ENCODE measurements around the gene RAPGEF2.

Gene RAPGEF2

GRCh38 chr4:159224408-159224807 is 121.5 kb downstream of the RAPGEF2 start:
- DNase-seq (ENCODE audit: low read depth), result no peak

GRCh38 chr4:159227378-159227777 is 124.5 kb downstream of the RAPGEF2 start:
- DNase-seq (ENCODE audit: low read depth), result no peak
- no peak overlapping the region for H3K4me3 ChIP-seq (ENCODE audit: low read depth, low read length)
- TF ChIP-seq CTCF (IDR thresholded peaks at IDR 0.05; ENCODE audit: low read depth, low read length) (no peak), MYC (IDR thresholded peaks at IDR 0.05; ENCODE audit: low read depth, low read length) (no peak), POLR2A (IDR thresholded peaks at IDR 0.05; ENCODE audit: extremely low read depth, insufficient read length) (no peak)

More at GRCh38 chr4:159224408-159224807, 121.5 kb downstream of the RAPGEF2 start:
- H3K4me3 ChIP-seq (ENCODE audit: low read depth, low read length), result no peak overlapping the region
- TF ChIP-seq MYC (IDR thresholded peaks at IDR 0.05; ENCODE audit: low read depth, low read length) (no peak), MAX (IDR thresholded peaks at IDR 0.05; ENCODE audit: low read depth, low read length) (no peak), POLR2A (IDR thresholded peaks at IDR 0.05; ENCODE audit: extremely low read depth, insufficient read length) (no peak), CTCF (IDR thresholded peaks at IDR 0.05; ENCODE audit: low read depth, low read length) (no peak)

- no peak overlapping the region for H3K4me3 ChIP-seq (ENCODE audit: low read depth, low read length)
- DNase-seq (ENCODE audit: low read depth), result no peak
- TF ChIP-seq MYC (IDR thresholded peaks at IDR 0.05; ENCODE audit: low read depth, low read length) (no peak), MAX (IDR thresholded peaks at IDR 0.05; ENCODE audit: low read depth, low read length) (no peak), CTCF (IDR thresholded peaks at IDR 0.05; ENCODE audit: low read depth, low read length) (no peak), POLR2A (IDR thresholded peaks at IDR 0.05; ENCODE audit: extremely low read depth, insufficient read length) (no peak)
These were observed 125.1 kb downstream of the RAPGEF2 start for GRCh38 chr4:159227984-159228383.

- no peak for TF ChIP-seq CTCF (IDR thresholded peaks at IDR 0.05; ENCODE audit: low read depth, low read length)
- no peak for TF ChIP-seq POLR2A (IDR thresholded peaks at IDR 0.05; ENCODE audit: extremely low read depth, insufficient read length)
- no peak for TF ChIP-seq MAX (IDR thresholded peaks at IDR 0.05; ENCODE audit: low read depth, low read length)
- TF ChIP-seq MYC (IDR thresholded peaks at IDR 0.05; ENCODE audit: low read depth, low read length), result no peak
- no peak overlapping the region for H3K4me3 ChIP-seq (ENCODE audit: low read depth, low read length)
- DNase-seq (ENCODE audit: low read depth), result no peak
These were observed 126.3 kb downstream of the RAPGEF2 start for GRCh38 chr4:159229164-159229563.

GRCh38 chr4:159232465-159233106 is 129.7 kb downstream of the RAPGEF2 start:
- no peak overlapping the region for H3K4me3 ChIP-seq (ENCODE audit: low read depth, low read length)
- DNase-seq (ENCODE audit: low read depth), result no peak
- no peak for TF ChIP-seq MAX (IDR thresholded peaks at IDR 0.05; ENCODE audit: low read depth, low read length)
- TF ChIP-seq POLR2A (IDR thresholded peaks at IDR 0.05; ENCODE audit: extremely low read depth, insufficient read length), result no peak
- TF ChIP-seq CTCF (IDR thresholded peaks at IDR 0.05; ENCODE audit: low read depth, low read length), result no peak
- TF ChIP-seq MYC (IDR thresholded peaks at IDR 0.05; ENCODE audit: low read depth, low read length), result no peak

Measured in NB4 (cell line).